GM12892 (cell line): ENCODE measurements around the gene CTAGE4.

Experiments
- POLR2A ChIP-seq: IDR thresholded peaks from 2 replicates; pipeline ENCODE4 v1.6.1; 2011; ENCODE audit warnings: low read depth, low read length, control low read depth
- POLR2AphosphoS5 ChIP-seq: IDR thresholded peaks from 2 replicates; pipeline ENCODE4 v1.6.1; 2011; ENCODE audit warnings: low read depth, low read length, control low read depth
- TAF1 ChIP-seq: IDR thresholded peaks from 2 replicates; pipeline ENCODE4 v1.6.1; 2011; ENCODE audit warnings: low read depth, mild to moderate bottlenecking, control low read depth, low read length, borderline replicate concordance

DNA sequence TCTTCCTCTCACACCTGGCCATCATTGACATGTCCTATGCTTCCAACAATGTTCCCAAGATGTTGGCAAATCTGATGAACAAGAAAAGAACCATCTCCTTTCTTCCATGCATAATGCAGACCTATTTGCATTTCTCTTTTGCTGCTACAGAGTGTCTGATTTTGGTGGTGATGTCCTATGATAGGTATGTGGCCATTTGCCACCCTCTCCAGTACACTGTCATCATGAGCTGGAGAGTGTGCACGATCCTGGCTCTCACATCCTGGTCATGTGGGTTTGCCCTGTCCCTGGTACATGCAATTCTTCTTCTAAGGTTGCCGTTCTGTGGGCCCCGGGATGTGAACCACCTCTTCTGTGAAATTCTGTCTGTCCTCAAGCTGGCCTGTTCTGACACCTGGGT lies 41.1 kb upstream of the CTAGE4 start:
- no peak for TF ChIP-seq POLR2A
- TF ChIP-seq POLR2AphosphoS5 = no peak
- TF ChIP-seq TAF1 = no peak
